ENCODE data around the gene MGST1. TPM values are rescaled to one million over a fixed set of nuclear protein-coding genes. Genes with fewer than 3 reads are reported as not detected.

The MGST1 gene
- total RNA-seq = 41.6 and 137 TPM in 2 replicates

GRCh38 chr12:16347391-16348298, at the start of gene MGST1:
MGST1 (plus strand) TSS chr12:16347645; CDS start chr12:16354253, 6,608 bp downstream.

Other genes with a start within 250 kb of the MGST1 start
- not detected in 2 replicates for gene SLC15A5, start 70.0 kb upstream of the MGST1 start, total RNA-seq

All from thoracic aorta endothelial cell (primary cell).